HEK293 (cell line): ENCODE results near the gene OR2A5.

Experiments used
- CTCF ChIA-PET: fragments of 350-600 bp; formaldehyde crosslinking; extraction: SDS; loops from one replicate; lab custom pipeline; 2021; ENCODE audit warnings: antibody characterized with exemption; lab: Yijun Ruan, JAX
- POLR2A ChIA-PET: fragments of 300-600 bp; formaldehyde crosslinking; extraction: SDS; loops from one replicate; lab custom pipeline; 2020; ENCODE audit warnings: antibody characterized with exemption, inconsistent platforms; lab: Yijun Ruan, JAX
- H3K27ac ChIP-seq: fragments of 200-500 bp; sonication (Bioruptor generic); 2 replicates; pipeline ENCODE4 v1.5.1; 2014; ENCODE audit warnings: low read depth, low read length, control low read depth, inconsistent platforms; ENCODE audit errors: extremely low read depth
- H3K36me3 ChIP-seq, 2 experiments: fragments of 200-500 bp in 1 of 2; sonication (Bioruptor generic) in 1 of 2; 1 replicate in 1 of 2; 2 replicates in 1 of 2; pipeline ENCODE4 v1.5.1; 2014 to 2017; ENCODE audit warnings: inconsistent platforms in 2 of 2, low read length in 2 of 2; ENCODE audit not compliant: control insufficient read depth in 2 of 2, insufficient read depth in 1 of 2
- H3K4me1 ChIP-seq: fragments of 200-500 bp; sonication (Bioruptor generic); 2 replicates; pipeline ENCODE4 v1.5.1; 2014; ENCODE audit warnings: mild to moderate bottlenecking, low read length, inconsistent platforms; ENCODE audit not compliant: control insufficient read depth, insufficient read depth
- H3K4me3 ChIP-seq: 2 replicates; pipeline ENCODE4 v1.5.1; 2011; ENCODE audit warnings: low read depth, mild to moderate bottlenecking, control low read depth, low read length, moderate library complexity
- H3K9me3 ChIP-seq: fragments of 200-500 bp; sonication (Bioruptor generic); 2 replicates; pipeline ENCODE4 v1.5.1; 2014; ENCODE audit warnings: low read depth, low read length, inconsistent platforms; ENCODE audit not compliant: control insufficient read depth, insufficient read depth
- ELK4 ChIP-seq: IDR thresholded peaks from 2 replicates; pipeline ENCODE4 v1.6.1; 2011; ENCODE audit warnings: mild to moderate bottlenecking, low read depth, low read length, borderline replicate concordance
- HOXA7 ChIP-seq: sonication (generic); formaldehyde crosslinking; IDR thresholded peaks from 2 replicates; pipeline ENCODE4 v1.8.1; 2022; ENCODE audit warnings: missing genetic modification reagents, borderline replicate concordance
- HOXC10 ChIP-seq: sonication (generic); formaldehyde crosslinking; IDR thresholded peaks from 2 replicates; pipeline ENCODE4 v1.8.1; 2023; ENCODE audit warnings: mild to moderate bottlenecking, missing genetic modification reagents
- KLF9 ChIP-seq: fragments of 450-650 bp; formaldehyde crosslinking; IDR thresholded peaks from 2 replicates; pipeline ENCODE4 v1.5.1; 2016; ENCODE audit warnings: missing biosample characterization, missing genetic modification characterization, low read depth
- OSR2 ChIP-seq: fragments of 450-650 bp; formaldehyde crosslinking; IDR thresholded peaks from 2 replicates; pipeline ENCODE4 v1.5.1; 2016; ENCODE audit warnings: missing biosample characterization, missing genetic modification characterization
- REPIN1 ChIP-seq: fragments of 450-650 bp; formaldehyde crosslinking; IDR thresholded peaks from 2 replicates; pipeline ENCODE4 v1.5.1; 2017; ENCODE audit warnings: missing biosample characterization, missing genetic modification characterization, low read depth
- YY1 ChIP-seq: fragments of 450-650 bp; formaldehyde crosslinking; IDR thresholded peaks from 2 replicates; pipeline ENCODE4 v1.5.1; 2018; ENCODE audit warnings: missing biosample characterization, missing genetic modification characterization
- ZBTB11 ChIP-seq: fragments of 450-650 bp; formaldehyde crosslinking; conservative IDR thresholded peaks from 2 replicates; pipeline ENCODE4 v1.5.1; 2016; ENCODE audit warnings: low read depth, missing biosample characterization, missing genetic modification characterization
- ZBTB48 ChIP-seq: fragments of 450-650 bp; formaldehyde crosslinking; IDR thresholded peaks from 2 replicates; pipeline ENCODE4 v1.5.1; 2016; ENCODE audit warnings: missing biosample characterization, missing genetic modification characterization
- ZFP3 ChIP-seq: fragments of 450-650 bp; formaldehyde crosslinking; IDR thresholded peaks from 2 replicates; pipeline ENCODE4 v1.5.1; 2016; ENCODE audit warnings: low read depth, missing biosample characterization, missing genetic modification characterization
- ZNF175 ChIP-seq: fragments of 450-650 bp; formaldehyde crosslinking; IDR thresholded peaks from 2 replicates; pipeline ENCODE4 v1.5.1; 2016; ENCODE audit warnings: missing biosample characterization, missing genetic modification characterization
- ZNF18 ChIP-seq: fragments of 450-650 bp; formaldehyde crosslinking; IDR thresholded peaks from 2 replicates; pipeline ENCODE4 v1.5.1; 2016; ENCODE audit warnings: missing biosample characterization, missing genetic modification characterization
- ZNF2 ChIP-seq: fragments of 450-650 bp; formaldehyde crosslinking; IDR thresholded peaks from 2 replicates; pipeline ENCODE4 v1.5.1; 2016; ENCODE audit warnings: missing biosample characterization, missing genetic modification characterization
- ZNF211 ChIP-seq: fragments of 450-650 bp; formaldehyde crosslinking; IDR thresholded peaks from 2 replicates; pipeline ENCODE4 v1.5.1; 2016; ENCODE audit warnings: low read depth, missing biosample characterization, missing genetic modification characterization
- ZNF23 ChIP-seq: fragments of 450-650 bp; formaldehyde crosslinking; IDR thresholded peaks from 2 replicates; pipeline ENCODE4 v1.5.1; 2016; ENCODE audit warnings: missing biosample characterization, missing genetic modification characterization, borderline replicate concordance
- ZNF248 ChIP-seq: fragments of 450-650 bp; formaldehyde crosslinking; IDR thresholded peaks from 2 replicates; pipeline ENCODE4 v1.5.1; 2017; ENCODE audit warnings: missing biosample characterization, missing genetic modification characterization
- ZNF324 ChIP-seq: fragments of 450-650 bp; formaldehyde crosslinking; IDR thresholded peaks from 2 replicates; pipeline ENCODE4 v1.5.1; 2016; ENCODE audit warnings: missing biosample characterization, missing genetic modification characterization
- ZNF366 ChIP-seq: fragments of 450-650 bp; formaldehyde crosslinking; conservative IDR thresholded peaks from 2 replicates; pipeline ENCODE4 v1.5.1; 2016; ENCODE audit warnings: missing biosample characterization, missing genetic modification characterization
- ZNF423 ChIP-seq: fragments of 450-650 bp; formaldehyde crosslinking; IDR thresholded peaks from 2 replicates; pipeline ENCODE4 v1.5.1; 2016; ENCODE audit warnings: missing biosample characterization, missing genetic modification characterization
- ZNF426 ChIP-seq: fragments of 450-650 bp; formaldehyde crosslinking; IDR thresholded peaks from 2 replicates; pipeline ENCODE4 v1.5.1; 2017; ENCODE audit warnings: missing biosample characterization, missing genetic modification characterization, mild to moderate bottlenecking, inconsistent platforms, moderate library complexity
- ZNF433 ChIP-seq: fragments of 450-650 bp; formaldehyde crosslinking; IDR thresholded peaks from 2 replicates; pipeline ENCODE4 v1.5.1; 2016; ENCODE audit warnings: missing biosample characterization, missing genetic modification characterization, low read depth
- ZNF544 ChIP-seq: fragments of 450-650 bp; formaldehyde crosslinking; IDR thresholded peaks from 2 replicates; pipeline ENCODE4 v1.5.0; 2017; ENCODE audit warnings: missing biosample characterization, missing genetic modification characterization
- ZNF624 ChIP-seq: fragments of 450-650 bp; formaldehyde crosslinking; IDR thresholded peaks from 2 replicates; pipeline ENCODE4 v1.5.1; 2017; ENCODE audit warnings: missing biosample characterization, missing genetic modification characterization
- ZNF654 ChIP-seq: fragments of 450-650 bp; formaldehyde crosslinking; IDR thresholded peaks from 2 replicates; pipeline ENCODE4 v1.5.1; 2016; ENCODE audit warnings: low read depth, missing biosample characterization, missing genetic modification characterization
- ZNF701 ChIP-seq: fragments of 450-650 bp; formaldehyde crosslinking; IDR thresholded peaks from 2 replicates; pipeline ENCODE4 v1.5.1; 2016; ENCODE audit warnings: missing biosample characterization, missing genetic modification characterization
- ZNF704 ChIP-seq: fragments of 450-650 bp; formaldehyde crosslinking; IDR thresholded peaks from 2 replicates; pipeline ENCODE4 v1.5.1; 2016; ENCODE audit warnings: missing biosample characterization, missing genetic modification characterization

OR2A5 gene

GRCh38 chr7:144019457-144019856 lies 29.3 kb upstream of the OR2A5 start:
- Histone ChIP-seq H3K9me3 (no peaks in the 10 kb centered on the region), H3K4me1 (no peaks in the 10 kb centered on the region), H3K36me3 (no peaks in the 10 kb centered on the region), H3K4me3 (no peak overlapping the region), H3K27ac (no peak overlapping the region)
- ChIA-PET POLR2A (no interaction called here), CTCF (no interaction called here)
- TF ChIP-seq ZNF175 (tag by site-specific recombination) (no peak), ELK4 (no peak), ZNF23 (tag by site-specific recombination) (no peak), REPIN1 (no peak), ZNF624 (no peak), ZNF211 (no peak), ZNF366 (tag by site-specific recombination) (no peak), ZNF704 (tag by site-specific recombination) (no peak), ZNF423 (tag by site-specific recombination) (no peak), ZNF324 (tag by site-specific recombination) (no peak), ZNF426 (tag by site-specific recombination) (no peak)

- Histone ChIP-seq H3K27ac (no peak overlapping the region), H3K4me3 (no peak overlapping the region), H3K36me3 (no peaks in the 10 kb centered on the region), H3K9me3 (no peaks in the 10 kb centered on the region), H3K4me1 (no peaks in the 10 kb centered on the region)
- TF ChIP-seq YY1 (tag by site-specific recombination): no peak
- no peak for TF ChIP-seq KLF9 (tag by site-specific recombination)
- TF ChIP-seq HOXA7: no peak
- no peak for TF ChIP-seq ZNF544 (tag by site-specific recombination)
- POLR2A ChIA-PET: interaction anchor here (0.7 kb wide), 1 partner anchor 109 kb away, joined by 5 read pairs; no protein-coding TSS in a partner anchor
- CTCF ChIA-PET: interaction anchor here (0.7 kb wide), 1 partner anchor 8 kb away, joined by 6 read pairs; no protein-coding TSS in a partner anchor
Measured at GRCh38 chr7:144020340-144020739, 28.4 kb upstream of the OR2A5 start.

GRCh38 chr7:144022169-144022568 lies 26.6 kb upstream of the OR2A5 start:
- CTCF ChIA-PET: no interaction called here
- POLR2A ChIA-PET: no interaction called here
- Histone ChIP-seq H3K36me3 (no peaks in the 10 kb centered on the region), H3K9me3 (no peaks in the 10 kb centered on the region), H3K4me3 (no peak overlapping the region), H3K27ac (no peak overlapping the region), H3K4me1 (no peaks in the 10 kb centered on the region)
- TF ChIP-seq ZBTB48 (tag by site-specific recombination): no peak
- no peak for TF ChIP-seq ZNF18
- no peak for TF ChIP-seq ZFP3
- no peak for TF ChIP-seq ZNF701
- TF ChIP-seq ZBTB11 (tag by site-specific recombination): no peak
- no peak for TF ChIP-seq HOXC10
- TF ChIP-seq ZNF2 (tag by site-specific recombination): no peak
- no peak for TF ChIP-seq ZNF654 (tag by site-specific recombination)
- TF ChIP-seq ZNF544 (tag by site-specific recombination): no peak
- TF ChIP-seq ZNF433: no peak
- TF ChIP-seq ZNF248 (tag by site-specific recombination): no peak
- no peak for TF ChIP-seq OSR2 (tag by site-specific recombination)
